CD4-positive, CD25-positive, alpha-beta regulatory T cell (primary cell): ENCODE results near the gene DNAJC25. TPM values are rescaled to one million over a fixed set of nuclear protein-coding genes. Genes with fewer than 3 reads are reported as not detected.
"Not testable (repeated sequence)": the region's sequence is repeated elsewhere in the genome, so short reads cannot be mapped to it uniquely, and the experiment has no call there.

Source experiments
- ATAC-seq, 2 donors: fragments of 150-1000 bp; cut with Tn5 transposase; one replicate each; pipeline ENCODE4 v1.10.0; 2021; ENCODE audit warnings: low read depth in 2 of 2, moderate number of reproducible peaks in 2 of 2, moderate library complexity in 1 of 2
- DNase-seq, 3 donors: peaks; one replicate each; pipeline versions ENCODE4 v3.0.0 to v3.0.0-alpha.2; 2012 to 2022; ENCODE audit warnings: mixed read lengths in 1 of 3
- H3K27ac ChIP-seq: one replicate; pipeline ENCODE4 v1.7.0; 2013; ENCODE audit warnings: mild to moderate bottlenecking, low read length; ENCODE audit not compliant: insufficient read depth, poor library complexity, severe bottlenecking
- H3K27me3 ChIP-seq: one replicate; pipeline ENCODE4 v1.7.0; 2013; ENCODE audit warnings: low read length; ENCODE audit not compliant: control insufficient read depth, insufficient read depth
- H3K36me3 ChIP-seq: one replicate; pipeline ENCODE4 v1.7.0; 2013; ENCODE audit warnings: mild to moderate bottlenecking, low read length, moderate library complexity; ENCODE audit not compliant: control insufficient read depth, insufficient read depth
- H3K4me1 ChIP-seq: 2 replicates; pipeline ENCODE4 v1.7.0; 2013; ENCODE audit warnings: mild to moderate bottlenecking, low read length; ENCODE audit not compliant: insufficient read depth, control insufficient read depth, poor library complexity, severe bottlenecking
- H3K4me3 ChIP-seq: one replicate; pipeline ENCODE4 v1.7.0; 2013; ENCODE audit warnings: low read depth, mild to moderate bottlenecking, low read length, moderate library complexity
- H3K9me3 ChIP-seq, 2 experiments: 1 replicate in 1 of 2; 2 replicates in 1 of 2; pipeline ENCODE4 v1.7.0; 2013; ENCODE audit warnings: low read length in 2 of 2, mild to moderate bottlenecking in 1 of 2, moderate library complexity in 1 of 2; ENCODE audit not compliant: control insufficient read depth in 2 of 2
- H3K27ac Mint-ChIP-seq, 3 donors: one replicate each; pipeline ENCODE4 v1.8.0; 2020 to 2022; ENCODE audit warnings: mild to moderate bottlenecking in 3 of 3, mixed read lengths in 3 of 3, moderate library complexity in 2 of 3
- H3K27me3 Mint-ChIP-seq: one replicate; pipeline ENCODE4 v1.8.0; 2022; ENCODE audit warnings: mild to moderate bottlenecking, mixed read lengths
- H3K36me3 Mint-ChIP-seq: one replicate; pipeline ENCODE4 v1.8.0; 2020; ENCODE audit warnings: mixed read lengths
- H3K4me1 Mint-ChIP-seq, 4 donors: one replicate each; pipeline ENCODE4 v1.8.0; 2020 to 2022; ENCODE audit warnings: mixed read lengths in 4 of 4, mild to moderate bottlenecking in 1 of 4
- H3K4me3 Mint-ChIP-seq, 4 donors: one replicate each; pipeline ENCODE4 v1.8.0; 2020 to 2022; ENCODE audit warnings: mild to moderate bottlenecking in 4 of 4, mixed read lengths in 4 of 4, moderate library complexity in 3 of 4
- H3K9me3 Mint-ChIP-seq, 7 donors: one replicate each; pipeline ENCODE4 v1.8.0; 2020 to 2022; ENCODE audit warnings: mixed read lengths in 7 of 7, mild to moderate bottlenecking in 3 of 7, moderate library complexity in 2 of 7
- polyA plus RNA-seq, 4 donors: library from polyadenylated mRNA; unstranded; fragments of 300-500 nt; fragmentation: Illumina TruSeq; gene quantifications; one replicate each; pipeline ENCODE4 v1.2.3, GENCODE V29; 2021
- total RNA-seq: library from RNA; stranded (reverse); gene quantifications from one replicate; pipeline ENCODE4 v1.2.3, GENCODE V29; 2022

DNAJC25 gene
- total and polyA plus RNA-seq, 5 donors from 2014 or later, result 1.3 to 3.0 (median 2.8) TPM

DNA sequence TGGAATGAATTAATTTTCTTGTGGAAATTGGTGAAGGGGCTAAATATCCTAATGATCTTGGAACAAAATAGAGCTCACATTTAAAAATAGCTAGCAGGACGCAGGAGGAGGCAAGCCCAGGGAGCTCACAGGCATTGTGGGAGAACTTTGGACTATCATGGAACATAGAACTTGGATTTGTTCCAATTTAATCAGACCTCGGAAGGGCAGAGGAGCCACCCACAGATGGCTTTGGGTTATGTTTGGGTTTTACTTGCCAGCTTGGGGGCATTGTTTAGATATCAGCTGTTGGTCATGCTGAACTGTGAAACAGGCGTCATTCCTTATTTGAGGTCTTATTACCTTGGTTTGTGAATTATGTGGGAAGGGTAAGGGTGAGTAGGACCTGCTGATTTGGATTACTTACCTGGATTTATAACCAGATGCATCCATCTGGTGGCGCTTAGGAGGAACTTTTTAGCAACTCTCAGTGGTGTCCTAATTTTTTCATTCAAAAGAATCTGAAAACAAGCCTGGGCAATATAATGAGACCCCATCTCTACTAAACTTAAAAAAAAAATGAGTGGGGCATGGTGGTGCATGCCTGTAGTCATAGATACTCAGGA is 17.6 kb upstream of the DNAJC25 start:
- peaks cover 21% of the 10 kb centered on the region for H3K27me3 Mint-ChIP-seq
- Histone ChIP-seq H3K9me3 (no peaks in the 10 kb centered on the region), H3K4me1 (no peaks in the 10 kb centered on the region), H3K27ac (no peak overlapping the region), H3K36me3 (no peaks in the 10 kb centered on the region), H3K27me3 (no peaks in the 10 kb centered on the region), H3K4me3 (no peak overlapping the region)
- DNase-seq (no peak), ATAC-seq (no peak)
- H3K36me3 Mint-ChIP-seq, result no peaks in the 10 kb centered on the region
- no peak overlapping the region for H3K27ac Mint-ChIP-seq
- H3K4me3 Mint-ChIP-seq, result no peak overlapping the region
- H3K9me3 Mint-ChIP-seq, result peaks cover 0 to 2% (median 0%) of the 10 kb centered on the region in 7 donors
- H3K4me1 Mint-ChIP-seq, result no peaks in the 10 kb centered on the region

DNA sequence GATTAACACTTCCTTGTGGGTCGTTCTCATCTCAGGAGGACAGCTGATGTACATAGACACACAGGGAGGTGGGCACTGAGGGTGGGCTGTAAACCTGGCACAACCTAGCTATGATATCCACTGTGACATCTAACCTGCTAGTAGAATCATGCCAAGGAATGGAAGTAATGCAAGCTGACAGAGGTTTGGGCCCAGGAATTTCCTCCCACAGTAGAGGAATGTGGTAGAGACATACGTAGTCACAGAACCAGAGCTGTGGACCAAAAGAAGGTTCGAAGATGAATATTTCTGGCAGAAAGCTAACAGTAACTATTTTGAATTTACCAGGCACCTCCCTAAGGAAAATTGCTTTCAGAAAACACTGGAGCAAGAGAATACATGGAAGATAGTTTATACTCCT is 15.2 kb upstream of the DNAJC25 start:
- H3K27ac Mint-ChIP-seq, result no peak overlapping the region
- no peak overlapping the region for H3K4me3 Mint-ChIP-seq
- no peak overlapping the region for H3K27ac ChIP-seq
- no peak for ATAC-seq
- H3K9me3 ChIP-seq, result no peaks in the 10 kb centered on the region
- H3K4me1 ChIP-seq, result no peaks in the 10 kb centered on the region
- H3K4me3 ChIP-seq, result no peak overlapping the region
- peaks cover 0 to 2% (median 0%) of the 10 kb centered on the region in 7 donors for H3K9me3 Mint-ChIP-seq
- no peak for DNase-seq
- no peaks in the 10 kb centered on the region for H3K36me3 ChIP-seq
- H3K27me3 ChIP-seq, result no peaks in the 10 kb centered on the region
- H3K36me3 Mint-ChIP-seq, result no peaks in the 10 kb centered on the region
- peaks cover 26% of the 10 kb centered on the region for H3K27me3 Mint-ChIP-seq
- no peaks in the 10 kb centered on the region for H3K4me1 Mint-ChIP-seq

DNA sequence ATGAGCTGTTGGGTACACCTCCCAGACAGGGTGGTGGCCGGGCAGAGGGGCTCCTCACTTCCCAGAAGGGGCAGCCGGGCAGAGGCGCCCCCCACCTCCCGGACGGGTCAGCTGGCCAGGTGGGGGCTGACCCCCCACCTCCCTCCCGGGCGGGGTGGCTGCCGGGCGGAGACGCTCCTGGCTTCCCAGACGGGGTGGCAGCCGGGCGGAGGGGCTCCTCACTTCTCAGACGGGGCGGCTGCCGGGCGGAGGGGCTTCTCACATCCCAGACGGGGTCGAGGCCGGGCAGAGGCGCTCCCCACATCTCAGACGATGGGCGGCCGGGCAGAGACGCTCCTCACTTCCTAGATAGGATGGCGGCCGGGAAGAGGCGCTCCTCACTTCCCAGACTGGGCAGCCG is 13.8 kb upstream of the DNAJC25 start:
- not testable (repeated sequence) for H3K9me3 Mint-ChIP-seq

DNA sequence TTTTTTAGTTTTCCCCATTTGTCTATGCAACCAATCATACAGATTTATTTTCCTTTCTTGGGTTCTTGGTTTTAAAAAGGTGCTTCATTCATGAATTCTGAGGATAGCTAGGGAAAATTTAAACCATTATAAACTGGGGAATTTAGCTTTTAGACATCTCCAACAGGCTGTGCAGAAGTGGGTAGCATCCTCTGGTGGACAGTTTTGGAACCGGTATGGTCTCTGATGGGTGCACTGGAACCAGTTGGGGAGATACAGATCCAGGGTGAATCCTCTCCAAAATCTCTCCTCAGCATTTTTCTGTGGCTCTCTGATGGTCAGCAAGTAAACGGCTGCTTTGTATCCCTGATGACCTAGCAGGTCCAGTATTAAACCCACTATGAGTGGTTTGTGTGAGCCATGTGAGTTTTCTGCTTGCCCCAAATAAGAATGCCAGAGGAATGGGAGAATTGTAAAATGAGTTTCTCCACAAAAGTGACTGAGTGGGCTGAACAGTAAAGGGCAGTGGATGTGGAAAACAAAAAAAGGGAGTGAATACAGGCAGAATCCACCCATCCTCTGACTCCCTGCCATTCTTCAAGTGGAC is 9.1 kb upstream of the DNAJC25 start:
- H3K27ac Mint-ChIP-seq, result no peak overlapping the region
- peak in 2 of 3 donors; percentile 18 to 26 for DNase-seq

More for the DNA sequence above, 13.8 kb upstream of the DNAJC25 start:
- H3K27ac Mint-ChIP-seq, DNase-seq, H3K4me3 Mint-ChIP-seq, H3K4me1 Mint-ChIP-seq, H3K9me3 ChIP-seq, H3K27me3 ChIP-seq, H3K4me1 ChIP-seq, ATAC-seq, H3K27ac ChIP-seq, H3K36me3 Mint-ChIP-seq, H3K4me3 ChIP-seq, H3K36me3 ChIP-seq: not testable (repeated sequence)
- peaks cover 23% of the 10 kb centered on the region for H3K27me3 Mint-ChIP-seq

DNA sequence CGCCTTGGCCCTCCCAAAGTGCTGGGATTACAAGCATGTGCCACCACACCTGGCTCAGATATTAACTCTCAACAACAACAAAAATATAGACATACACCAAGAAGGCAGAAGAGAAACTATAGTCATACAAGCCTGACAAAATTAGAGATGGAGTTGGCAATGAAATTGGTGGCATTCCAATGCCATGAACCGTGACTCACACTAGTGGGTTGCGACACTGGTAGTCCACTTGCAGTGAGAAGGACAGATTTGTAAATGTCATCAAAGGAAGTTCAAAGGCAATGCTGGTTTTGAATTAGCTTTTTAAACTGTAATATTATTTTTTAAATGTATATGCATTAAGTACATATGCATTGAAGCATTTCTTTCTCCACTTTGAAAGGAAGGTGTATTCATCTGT is 8.5 kb upstream of the DNAJC25 start:
- Mint-ChIP-seq H3K27me3 (peaks cover 19% of the 10 kb centered on the region), H3K4me3 (no peak overlapping the region), H3K9me3 (no peaks in the 10 kb centered on the region), H3K27ac (no peak overlapping the region), H3K36me3 (no peaks in the 10 kb centered on the region), H3K4me1 (no peaks in the 10 kb centered on the region)
- Histone ChIP-seq H3K4me3 (no peak overlapping the region), H3K9me3 (no peaks in the 10 kb centered on the region), H3K27ac (no peak overlapping the region), H3K4me1 (no peaks in the 10 kb centered on the region), H3K27me3 (peaks cover 11% of the 10 kb centered on the region), H3K36me3 (no peaks in the 10 kb centered on the region)
- no peak for ATAC-seq
- DNase-seq, result no peak

More for the DNA sequence above, 9.1 kb upstream of the DNAJC25 start:
- Histone ChIP-seq H3K4me3 (no peak overlapping the region), H3K27me3 (peaks cover 11% of the 10 kb centered on the region), H3K9me3 (no peaks in the 10 kb centered on the region), H3K36me3 (no peaks in the 10 kb centered on the region), H3K27ac (no peak overlapping the region), H3K4me1 (no peaks in the 10 kb centered on the region)
- Mint-ChIP-seq H3K36me3 (no peaks in the 10 kb centered on the region), H3K4me3 (no peak overlapping the region), H3K27me3 (peaks cover 19% of the 10 kb centered on the region), H3K9me3 (no peaks in the 10 kb centered on the region), H3K4me1 (no peaks in the 10 kb centered on the region)
- ATAC-seq, result peak; percentile 55 to 75

DNA sequence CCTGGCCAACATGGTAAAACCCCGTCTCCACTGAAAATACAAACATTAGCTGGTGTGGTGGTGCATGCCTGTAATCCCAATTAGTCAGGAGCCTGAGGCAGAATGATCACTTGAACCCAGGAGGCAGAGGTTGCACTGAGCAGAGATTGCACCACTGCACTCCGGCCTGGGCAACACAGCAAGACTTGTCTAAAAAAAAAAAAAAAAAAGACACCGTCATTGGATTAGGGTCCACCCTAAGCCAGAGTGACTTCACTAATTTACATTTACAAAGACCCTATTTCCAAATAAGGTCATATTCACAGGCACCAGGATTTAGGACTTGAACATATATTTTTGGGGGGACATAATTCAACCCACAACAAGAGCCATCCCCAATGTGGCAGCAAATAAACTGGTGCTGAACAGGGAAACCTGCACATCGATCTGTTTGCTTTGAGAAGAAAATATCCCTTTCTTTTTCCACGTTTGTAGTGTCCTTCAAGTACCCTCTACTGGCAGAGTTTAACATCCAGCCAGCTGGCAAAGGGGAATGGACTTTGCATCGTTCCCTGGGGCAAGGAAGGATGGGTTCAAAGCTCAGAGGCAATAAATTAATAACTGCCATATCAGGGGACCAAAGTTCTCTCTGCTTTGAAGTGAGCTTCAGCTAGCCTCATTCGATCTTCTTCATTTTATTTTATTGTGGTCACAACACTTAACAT is 3.7 kb upstream of the DNAJC25 start:
- no peak overlapping the region for H3K27ac ChIP-seq
- Mint-ChIP-seq H3K4me3 (no peak overlapping the region), H3K9me3 (no peaks in the 10 kb centered on the region), H3K36me3 (no peaks in the 10 kb centered on the region), H3K4me1 (peaks cover 7 to 18% (median 16%) of the 10 kb centered on the region in 4 donors), H3K27ac (no peak overlapping the region), H3K27me3 (peaks cover 22% of the 10 kb centered on the region)
- no peak overlapping the region for H3K4me3 ChIP-seq
- peaks cover 11% of the 10 kb centered on the region for H3K27me3 ChIP-seq
- H3K9me3 ChIP-seq, result no peaks in the 10 kb centered on the region
- no peak for ATAC-seq
- DNase-seq, result no peak
- no peaks in the 10 kb centered on the region for H3K36me3 ChIP-seq
- peaks cover 16% of the 10 kb centered on the region for H3K4me1 ChIP-seq

DNA sequence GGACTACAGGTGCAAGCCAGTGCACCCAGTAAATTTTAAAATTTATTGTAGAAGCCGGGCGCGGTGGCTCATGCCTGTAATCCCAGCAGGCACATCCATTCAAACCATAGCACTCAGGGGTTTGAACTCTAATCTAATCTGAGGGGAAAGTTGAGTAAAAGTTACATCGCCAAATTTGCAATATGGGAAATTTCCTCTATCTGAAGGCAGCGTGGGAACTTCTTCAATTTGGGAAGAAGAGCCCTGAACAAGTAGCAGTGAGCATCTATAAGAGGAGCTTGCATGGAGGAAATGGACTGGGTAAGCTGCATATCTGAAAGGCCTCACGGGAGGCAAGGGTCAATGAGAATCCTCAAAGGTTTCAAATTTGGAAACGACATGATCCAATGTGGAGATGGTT is 2.7 kb upstream of the DNAJC25 start:
- Histone ChIP-seq H3K36me3 (no peaks in the 10 kb centered on the region), H3K27ac (no peak overlapping the region), H3K4me3 (no peak overlapping the region), H3K9me3 (no peaks in the 10 kb centered on the region), H3K4me1 (peaks cover 22% of the 10 kb centered on the region), H3K27me3 (peaks cover 8% of the 10 kb centered on the region)
- DNase-seq (no peak), ATAC-seq (no peak)
- peaks cover 17 to 28% (median 23%) of the 10 kb centered on the region in 4 donors for H3K4me1 Mint-ChIP-seq
- no peaks in the 10 kb centered on the region for H3K9me3 Mint-ChIP-seq
- H3K4me3 Mint-ChIP-seq, result no peak overlapping the region
- H3K27me3 Mint-ChIP-seq, result peaks cover 16% of the 10 kb centered on the region
- H3K36me3 Mint-ChIP-seq, result peaks cover 4% of the 10 kb centered on the region
- H3K27ac Mint-ChIP-seq, result no peak overlapping the region
